Peyer's patch (tissue), 4 donors: ENCODE measurements around the gene TXK. TPM values are rescaled to one million over a fixed set of nuclear protein-coding genes. Genes with fewer than 3 reads are reported as not detected.

ENCODE experiments used
- DNase-seq, 3 donors: peaks; one replicate each; pipeline ENCODE4 v3.0.0-alpha.2; 2017 to 2019
- H3K27ac ChIP-seq, 4 donors: fragments of 200-600 bp; sonication (generic); one replicate each; pipeline ENCODE4 v1.5.1; 2016 to 2019
- H3K27me3 ChIP-seq, 2 donors: fragments of 200-600 bp; sonication (generic); one replicate each; pipeline ENCODE4 v1.5.1; 2019
- H3K36me3 ChIP-seq, 3 donors: fragments of 200-600 bp; sonication (generic); one replicate each; pipeline ENCODE4 v1.5.1; 2016 to 2019
- H3K4me1 ChIP-seq, 4 donors: fragments of 200-600 bp; sonication (generic); one replicate each; pipeline ENCODE4 v1.5.1; 2016 to 2019
- H3K4me3 ChIP-seq, 4 donors: fragments of 200-600 bp; sonication (generic); 1 replicate in 3 of 4; 2 replicates in 1 of 4; pipeline ENCODE4 v1.5.1; 2016 to 2019; ENCODE audit warnings: mild to moderate bottlenecking in 1 of 4
- H3K9me3 ChIP-seq, 4 donors: fragments of 200-600 bp; sonication (generic); one replicate each; pipeline ENCODE4 v1.5.1; 2016 to 2019; ENCODE audit warnings: mild to moderate bottlenecking in 1 of 4
- CTCF ChIP-seq, 6 experiments: fragments of 450-650 bp in 4 of 6; fragments of 200-600 bp in 2 of 6; sonication (generic) in 1 of 6; IDR thresholded peaks; one replicate each; pipeline ENCODE4 v1.5.1; 2017 to 2019; ENCODE audit warnings: antibody characterized with exemption in 6 of 6, mild to moderate bottlenecking in 3 of 6, moderate library complexity in 1 of 6
- POLR2A ChIP-seq, 2 donors: fragments of 450-650 bp; IDR thresholded peaks; one replicate each; pipeline ENCODE4 v1.5.1; 2017; ENCODE audit warnings: antibody characterized with exemption in 2 of 2, mild to moderate bottlenecking in 2 of 2, moderate library complexity in 2 of 2
- total RNA-seq, 4 donors: library from RNA; depleted of rRNA; stranded (reverse); fragments of >200 nt; gene quantifications; one replicate each; pipeline ENCODE4 v1.1.0, GENCODE V29; 2016

Gene TXK
- total RNA-seq, 4 donors from 2014 or later, result 3.9 to 33.0 (median 9.5) TPM

- no peak for TF ChIP-seq POLR2A (IDR thresholded peaks at IDR 0.05)
- no peak for TF ChIP-seq CTCF (IDR thresholded peaks at IDR 0.05)
- H3K27me3 ChIP-seq, result no peaks in the 10 kb centered on the region
- no peaks in the 10 kb centered on the region for H3K36me3 ChIP-seq
- H3K4me1 ChIP-seq, result peaks cover 0 to 15% (median 0%) of the 10 kb centered on the region in 4 donors
- DNase-seq, result no peak
- H3K27ac ChIP-seq, result no peak overlapping the region
- no peaks in the 10 kb centered on the region for H3K9me3 ChIP-seq
- no peak overlapping the region for H3K4me3 ChIP-seq
Measured at GRCh38 chr4:48032721-48033120, 101.3 kb downstream of the TXK start.

- DNase-seq, result no peak
- peak overlapping the region in 1 of 4 donors; percentile 15 for H3K27ac ChIP-seq
- H3K4me1 ChIP-seq, result peaks cover 0 to 15% (median 0%) of the 10 kb centered on the region in 4 donors
- H3K27me3 ChIP-seq, result no peaks in the 10 kb centered on the region
- no peaks in the 10 kb centered on the region for H3K9me3 ChIP-seq
- TF ChIP-seq CTCF (IDR thresholded peaks at IDR 0.05), result no peak
- no peak for TF ChIP-seq POLR2A (IDR thresholded peaks at IDR 0.05)
- no peaks in the 10 kb centered on the region for H3K36me3 ChIP-seq
- no peak overlapping the region for H3K4me3 ChIP-seq
Measured at GRCh38 chr4:48031802-48032525, 102.1 kb downstream of the TXK start.

- no peaks in the 10 kb centered on the region for H3K9me3 ChIP-seq
- no peaks in the 10 kb centered on the region for H3K27me3 ChIP-seq
- H3K4me1 ChIP-seq, result peaks cover 0 to 15% (median 0%) of the 10 kb centered on the region in 4 donors
- H3K36me3 ChIP-seq, result no peaks in the 10 kb centered on the region
- no peak overlapping the region for H3K27ac ChIP-seq
- TF ChIP-seq POLR2A (IDR thresholded peaks at IDR 0.05) (no peak), CTCF (IDR thresholded peaks at IDR 0.05) (no peak)
- DNase-seq, result no peak
- H3K4me3 ChIP-seq, result no peak overlapping the region
Measured at GRCh38 chr4:48030470-48030869, 103.6 kb downstream of the TXK start.

- TF ChIP-seq CTCF (IDR thresholded peaks at IDR 0.05), result no peak
- no peak for TF ChIP-seq POLR2A (IDR thresholded peaks at IDR 0.05)
- Histone ChIP-seq H3K27ac (no peak overlapping the region), H3K4me3 (no peak overlapping the region), H3K9me3 (no peaks in the 10 kb centered on the region), H3K27me3 (no peaks in the 10 kb centered on the region), H3K36me3 (no peaks in the 10 kb centered on the region), H3K4me1 (peaks cover 0 to 15% (median 0%) of the 10 kb centered on the region in 4 donors)
- DNase-seq, result no peak
Measured at GRCh38 chr4:48028696-48029095, 105.4 kb downstream of the TXK start.

GRCh38 chr4:48027653-48028052, 106.4 kb downstream of the TXK start:
- Histone ChIP-seq H3K9me3 (no peaks in the 10 kb centered on the region), H3K27ac (no peak overlapping the region), H3K27me3 (no peaks in the 10 kb centered on the region), H3K4me1 (peaks cover 0 to 11% (median 0%) of the 10 kb centered on the region in 4 donors), H3K36me3 (no peaks in the 10 kb centered on the region), H3K4me3 (no peak overlapping the region)
- DNase-seq, result no peak
- TF ChIP-seq POLR2A (IDR thresholded peaks at IDR 0.05), result no peak
- no peak for TF ChIP-seq CTCF (IDR thresholded peaks at IDR 0.05)
